Stomach (tissue), 9 donors: ENCODE results near the gene TRIB2. TPM values are rescaled to one million over a fixed set of nuclear protein-coding genes. Genes with fewer than 3 reads are reported as not detected.

Experiments used
- DNase-seq, 2 donors: peaks; one replicate each; pipeline versions ENCODE4 v3.0.0 to v3.0.0-alpha.2; 2013 to 2019
- H3K27ac ChIP-seq, 5 donors: fragments of 200-600 bp in 4 of 5; sonication (generic) in 4 of 5; one replicate each; pipeline ENCODE4 v1.5.1; 2013 to 2019; ENCODE audit warnings: mild to moderate bottlenecking in 1 of 5, moderate library complexity in 1 of 5
- H3K27me3 ChIP-seq, 3 donors: fragments of 200-600 bp; sonication (generic); one replicate each; pipeline ENCODE4 v1.5.1; 2017 to 2019; ENCODE audit warnings: mixed run types in 1 of 3
- H3K36me3 ChIP-seq, 4 donors: fragments of 200-600 bp; sonication (generic); 1 replicate in 3 of 4; 2 replicates in 1 of 4; pipeline ENCODE4 v1.5.1; 2016 to 2019
- H3K4me1 ChIP-seq, 4 donors: fragments of 200-600 bp; sonication (generic); one replicate each; pipeline ENCODE4 v1.5.1; 2016 to 2019
- H3K4me3 ChIP-seq, 4 donors: fragments of 200-600 bp; sonication (generic) in 3 of 4; one replicate each; pipeline ENCODE4 v1.5.1; 2016 to 2019; ENCODE audit warnings: mild to moderate bottlenecking in 1 of 4
- H3K9me3 ChIP-seq, 4 donors: fragments of 200-600 bp; sonication (generic); one replicate each; pipeline ENCODE4 v1.5.1; 2016 to 2019
- EP300 ChIP-seq: sonication (generic); formaldehyde crosslinking; IDR thresholded peaks from one replicate; pipeline ENCODE4 v1.6.1; 2017; ENCODE audit warnings: antibody characterized with exemption
- POLR2A ChIP-seq, 4 donors: fragments of 450-650 bp; IDR thresholded peaks; one replicate each; pipeline ENCODE4 v1.6.1; 2016; ENCODE audit warnings: antibody characterized with exemption in 4 of 4, control low read depth in 2 of 4, mild to moderate bottlenecking in 1 of 4, moderate library complexity in 1 of 4
- POLR2AphosphoS5 ChIP-seq, 3 donors: sonication (generic); formaldehyde crosslinking; IDR thresholded peaks; one replicate each; pipeline ENCODE4 v1.6.1; 2016; ENCODE audit warnings: antibody characterized with exemption in 3 of 3
- WGBS, 5 donors: extraction: QIAGEN DNeasy Blood & Tissue Kit in 3 of 5; methylation state at CpG; one replicate each; pipeline versions ENCODE4 v1.1.5 to v1.1.7; 2013 to 2018; 5-methylcytosine and 5-hydroxymethylcytosine counted together
- intact Hi-C: fragments of 100-400 bp; cut with DNase I; formaldehyde crosslinking; loops from one replicate; pipeline ENCODE4 v1.15.1; 2023; ENCODE audit warnings: low total_unique reads
- polyA plus RNA-seq, 3 donors: library from polyadenylated mRNA; stranded (reverse); fragments of 200-250 nt; gene quantifications; one replicate each; pipeline ENCODE4 v1.2.3, GENCODE V29; 2013
- total RNA-seq, 5 donors: library from RNA; depleted of rRNA; stranded (reverse); fragments of >200 nt; gene quantifications; one replicate each; pipeline versions ENCODE4 v1.1.0 to v1.2.3, GENCODE V29; 2014 to 2016
- TF ChIP-seq, protein P1 (sequence below), 7 experiments: fragments of 450-650 bp in 4 of 7; fragments of 200-600 bp in 3 of 7; sonication (generic) in 3 of 7; IDR thresholded peaks; one replicate each; pipeline ENCODE4 v1.5.1; 2016 to 2019; ENCODE audit warnings: antibody characterized with exemption in 7 of 7, control low read depth in 2 of 7, mild to moderate bottlenecking in 1 of 7
- donor health status: healthy with polysubstance abuse.
- donor health status: Bipolar disorder and iron deficiency.
- donor health status: healthy.

The TRIB2 gene
- total and polyA plus RNA-seq, 8 donors = 6.4 to 226 (median 50.6) TPM

DNA sequence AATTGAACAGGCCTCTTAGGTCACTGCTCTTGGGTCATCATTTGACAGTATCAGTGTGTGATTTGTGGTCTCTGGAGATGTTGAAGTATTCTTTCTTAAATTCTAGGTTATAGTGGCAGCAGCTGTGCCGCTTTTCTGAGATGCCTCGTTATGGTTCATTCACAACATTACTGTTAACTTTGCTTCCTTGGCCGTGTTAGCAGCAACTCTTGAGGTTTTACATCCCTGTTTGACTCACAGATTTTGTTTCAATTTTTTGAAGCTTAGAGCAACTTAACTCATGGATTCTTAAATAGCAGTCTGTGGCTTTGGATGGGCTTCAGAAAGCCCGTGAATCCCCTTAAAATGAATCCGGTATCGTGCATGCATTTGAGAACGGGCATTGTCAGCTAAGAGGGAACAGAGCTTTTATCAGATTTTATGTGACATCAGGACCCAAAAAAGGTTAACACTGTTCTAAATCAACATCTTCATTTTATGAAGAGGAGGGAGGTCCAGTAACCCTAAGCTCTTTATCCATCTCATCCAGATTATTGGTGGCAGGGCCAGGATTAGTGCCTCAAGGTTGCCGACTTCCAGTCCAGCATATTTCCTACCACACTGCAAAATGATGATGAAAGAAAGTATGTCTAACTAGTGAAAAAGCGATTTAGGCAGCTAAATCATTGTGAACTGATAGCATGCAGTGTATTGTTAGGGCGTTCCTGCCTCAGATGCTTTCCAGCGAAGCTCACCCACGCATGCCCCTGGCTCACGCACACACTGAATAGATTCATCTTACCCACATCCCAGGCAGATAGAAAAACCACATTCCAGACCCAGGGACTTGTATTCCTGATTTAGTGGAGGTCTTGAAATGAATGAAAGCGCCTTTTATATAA lies 5.1 kb downstream of the TRIB2 start:
- WGBS, 5 donors = 28 to 54% (median 34%) methylated on average over 14 of the region's 14 CpGs
- H3K27me3 ChIP-seq = peaks cover 0 to 14% (median 0%) of the 10 kb centered on the region in 3 donors
- H3K4me3 ChIP-seq = peak overlapping the region; percentile 69 to 87 (median 72)
- peaks cover 44 to 78% (median 62%) of the 10 kb centered on the region in 4 donors for H3K4me1 ChIP-seq
- DNase-seq = peak in 1 of 2 donors; percentile 34
- no peaks in the 10 kb centered on the region for H3K9me3 ChIP-seq
- no peak for TF ChIP-seq POLR2AphosphoS5 (IDR thresholded peaks at IDR 0.05)
- TF ChIP-seq EP300 = no peak
- no peak for TF ChIP-seq POLR2A (IDR thresholded peaks at IDR 0.05)
- TF ChIP-seq, protein P1, sequence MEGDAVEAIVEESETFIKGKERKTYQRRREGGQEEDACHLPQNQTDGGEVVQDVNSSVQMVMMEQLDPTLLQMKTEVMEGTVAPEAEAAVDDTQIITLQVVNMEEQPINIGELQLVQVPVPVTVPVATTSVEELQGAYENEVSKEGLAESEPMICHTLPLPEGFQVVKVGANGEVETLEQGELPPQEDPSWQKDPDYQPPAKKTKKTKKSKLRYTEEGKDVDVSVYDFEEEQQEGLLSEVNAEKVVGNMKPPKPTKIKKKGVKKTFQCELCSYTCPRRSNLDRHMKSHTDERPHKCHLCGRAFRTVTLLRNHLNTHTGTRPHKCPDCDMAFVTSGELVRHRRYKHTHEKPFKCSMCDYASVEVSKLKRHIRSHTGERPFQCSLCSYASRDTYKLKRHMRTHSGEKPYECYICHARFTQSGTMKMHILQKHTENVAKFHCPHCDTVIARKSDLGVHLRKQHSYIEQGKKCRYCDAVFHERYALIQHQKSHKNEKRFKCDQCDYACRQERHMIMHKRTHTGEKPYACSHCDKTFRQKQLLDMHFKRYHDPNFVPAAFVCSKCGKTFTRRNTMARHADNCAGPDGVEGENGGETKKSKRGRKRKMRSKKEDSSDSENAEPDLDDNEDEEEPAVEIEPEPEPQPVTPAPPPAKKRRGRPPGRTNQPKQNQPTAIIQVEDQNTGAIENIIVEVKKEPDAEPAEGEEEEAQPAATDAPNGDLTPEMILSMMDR (IDR thresholded peaks at IDR 0.05) = no peak
- peaks cover 0 to 35% (median 28%) of the 10 kb centered on the region in 4 donors for H3K36me3 ChIP-seq
- intact Hi-C loops = no loop called here
- H3K27ac ChIP-seq = peak overlapping the region in 4 of 5 donors; percentile 95 to 97 (median 96)

DNA sequence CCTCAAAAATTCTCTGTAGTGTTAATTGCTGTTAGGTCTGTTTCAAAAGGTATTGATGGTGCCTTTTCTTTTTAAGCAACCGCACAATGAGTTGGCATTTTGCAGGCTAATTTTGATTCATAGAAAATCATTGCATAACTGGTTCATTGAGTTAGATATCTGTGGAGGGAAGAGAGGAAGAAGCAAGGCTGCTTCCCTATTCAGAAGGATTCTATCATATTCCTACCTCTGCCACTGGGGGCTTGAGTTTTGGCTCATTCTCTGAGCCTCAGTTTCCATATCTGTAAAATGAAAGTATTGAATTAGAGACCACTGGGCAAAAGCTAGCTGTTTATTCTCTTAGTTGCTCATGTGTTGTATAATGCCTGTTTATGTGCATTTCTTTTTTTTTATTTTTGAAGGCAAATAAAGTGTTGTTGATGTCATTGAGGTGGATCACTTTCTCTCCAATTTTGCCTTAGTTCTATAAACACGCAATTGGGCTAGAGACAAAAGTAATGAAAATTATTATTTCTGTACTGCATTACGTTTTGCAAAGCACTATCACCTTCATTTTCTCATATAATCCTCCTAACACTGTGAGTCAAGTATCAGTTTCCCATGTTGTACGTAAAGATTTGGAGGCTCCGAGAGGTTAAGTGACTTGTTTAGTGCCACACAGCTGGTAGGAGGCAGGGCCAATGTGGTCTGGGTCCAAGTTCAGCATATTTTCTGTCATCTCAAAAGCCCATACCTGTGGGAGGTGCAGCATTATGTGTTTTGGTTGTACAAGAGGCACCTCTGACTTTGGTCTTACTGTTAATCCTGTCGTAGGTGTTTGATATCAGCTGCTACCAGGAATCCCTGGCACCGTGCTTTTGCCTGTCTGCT lies 5.9 kb downstream of the TRIB2 start:
- Histone ChIP-seq H3K4me1 (peaks cover 53 to 87% (median 71%) of the 10 kb centered on the region in 4 donors), H3K9me3 (no peaks in the 10 kb centered on the region), H3K27me3 (peaks cover 0 to 11% (median 0%) of the 10 kb centered on the region in 3 donors), H3K36me3 (peaks cover 0 to 37% (median 33%) of the 10 kb centered on the region in 4 donors), H3K4me3 (peak overlapping the region in 1 of 4 donors; percentile 75), H3K27ac (peak overlapping the region in 4 of 5 donors; percentile 95 to 97 (median 96))
- TF ChIP-seq EP300 = no peak
- TF ChIP-seq, protein P1 (IDR thresholded peaks at IDR 0.05) = no peak
- TF ChIP-seq POLR2AphosphoS5 (IDR thresholded peaks at IDR 0.05) = no peak
- no peak for TF ChIP-seq POLR2A (IDR thresholded peaks at IDR 0.05)
- DNase-seq = no peak
- 55 to 79% (median 58%) methylated on average over 7 of the region's 7 CpGs for WGBS, 5 donors
- intact Hi-C loops = no loop called here

DNA sequence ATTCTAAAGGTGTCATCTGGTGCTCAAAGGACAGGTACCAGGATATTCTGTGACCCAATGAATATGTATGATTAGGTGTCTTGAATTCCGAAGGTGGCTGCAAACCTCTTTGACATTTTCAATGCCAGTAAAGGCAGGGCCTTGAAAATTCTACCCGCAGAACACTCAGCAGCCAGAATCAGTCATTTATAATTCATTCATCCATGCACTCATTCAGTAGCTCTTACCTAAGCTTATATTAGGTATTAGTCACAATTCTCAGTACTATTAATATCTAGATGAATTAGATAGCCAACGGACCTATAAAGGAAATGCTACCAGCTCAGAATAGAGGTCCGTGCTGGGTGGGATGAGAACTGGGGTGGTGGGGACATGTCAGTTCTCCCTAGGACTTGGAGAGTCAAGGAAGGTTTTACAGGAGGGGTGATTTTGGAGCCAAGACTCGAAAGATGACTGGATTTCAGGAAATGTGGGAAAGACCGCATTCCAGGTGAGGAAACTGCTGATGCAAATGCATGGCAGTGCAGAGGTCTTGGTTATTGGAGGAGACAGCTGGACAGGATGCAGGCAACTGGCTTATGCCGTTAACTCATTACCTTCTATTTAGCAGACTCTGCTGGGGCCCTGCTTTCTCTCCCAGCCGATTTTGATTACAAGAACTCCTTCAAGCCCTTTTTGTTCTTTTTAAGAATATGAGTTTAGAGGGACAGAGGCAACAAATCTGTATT lies 7.2 kb downstream of the TRIB2 start:
- Histone ChIP-seq H3K36me3 (peaks cover 4 to 50% (median 43%) of the 10 kb centered on the region in 4 donors), H3K4me1 (peaks cover 55 to 99% (median 81%) of the 10 kb centered on the region in 4 donors), H3K9me3 (no peaks in the 10 kb centered on the region), H3K27me3 (peaks cover 0 to under 1% (median 0%) of the 10 kb centered on the region in 3 donors), H3K27ac (peak overlapping the region in 3 of 5 donors; percentile 55 to 79 (median 63)), H3K4me3 (no peak overlapping the region)
- TF ChIP-seq POLR2A (IDR thresholded peaks at IDR 0.05) (no peak), POLR2AphosphoS5 (IDR thresholded peaks at IDR 0.05) (no peak), EP300 (no peak)
- TF ChIP-seq, protein P1 (IDR thresholded peaks at IDR 0.05) = no peak
- 62 to 75% (median 69%) methylated on average over 8 of the region's 8 CpGs for WGBS, 5 donors
- DNase-seq = no peak
- intact Hi-C loops = no loop called here
